Effector memory CD8-positive, alpha-beta T cell (primary cell): ENCODE data around the gene ATRIP.
"Not testable (repeated sequence)": the region's sequence is repeated elsewhere in the genome, so short reads cannot be mapped to it uniquely, and the experiment has no call there.

Source experiments
- ATAC-seq: fragments of 150-1000 bp; cut with Tn5 transposase; replicated peaks from 2 replicates; pipeline ENCODE4 v1.10.0; 2021; ENCODE audit warnings: mild to moderate bottlenecking, moderate library complexity
- DNase-seq, 3 experiments: peaks; one replicate each; pipeline ENCODE4 v3.0.0; 2021
- H3K27ac Mint-ChIP-seq, 2 donors: one replicate each; pipeline ENCODE4 v1.8.0; 2022; ENCODE audit warnings: mild to moderate bottlenecking in 2 of 2, mixed read lengths in 2 of 2, moderate library complexity in 2 of 2
- H3K27me3 Mint-ChIP-seq, 2 donors: one replicate each; pipeline ENCODE4 v1.8.0; 2022; ENCODE audit warnings: mixed read lengths in 2 of 2
- H3K36me3 Mint-ChIP-seq: one replicate; pipeline ENCODE4 v1.8.0; 2022; ENCODE audit warnings: mild to moderate bottlenecking, moderate library complexity, mixed read lengths; ENCODE audit not compliant: insufficient read depth
- H3K4me1 Mint-ChIP-seq, 2 donors: one replicate each; pipeline ENCODE4 v1.8.0; 2022; ENCODE audit warnings: low read depth in 2 of 2, mixed read lengths in 2 of 2
- H3K4me3 Mint-ChIP-seq, 2 donors: one replicate each; pipeline ENCODE4 v1.8.0; 2022; ENCODE audit warnings: mild to moderate bottlenecking in 2 of 2, mixed read lengths in 2 of 2, moderate library complexity in 2 of 2
- H3K9me3 Mint-ChIP-seq, 2 donors: one replicate each; pipeline ENCODE4 v1.8.0; 2022; ENCODE audit warnings: mixed read lengths in 2 of 2
- total RNA-seq, 9 experiments: gene quantifications; one replicate each; lab custom pipeline; 2026; lab: John Stamatoyannopoulos, UW

Gene ATRIP
- 12.1 to 31.5 (median 29.6) reads per million in 9 experiments for total RNA-seq

DNA sequence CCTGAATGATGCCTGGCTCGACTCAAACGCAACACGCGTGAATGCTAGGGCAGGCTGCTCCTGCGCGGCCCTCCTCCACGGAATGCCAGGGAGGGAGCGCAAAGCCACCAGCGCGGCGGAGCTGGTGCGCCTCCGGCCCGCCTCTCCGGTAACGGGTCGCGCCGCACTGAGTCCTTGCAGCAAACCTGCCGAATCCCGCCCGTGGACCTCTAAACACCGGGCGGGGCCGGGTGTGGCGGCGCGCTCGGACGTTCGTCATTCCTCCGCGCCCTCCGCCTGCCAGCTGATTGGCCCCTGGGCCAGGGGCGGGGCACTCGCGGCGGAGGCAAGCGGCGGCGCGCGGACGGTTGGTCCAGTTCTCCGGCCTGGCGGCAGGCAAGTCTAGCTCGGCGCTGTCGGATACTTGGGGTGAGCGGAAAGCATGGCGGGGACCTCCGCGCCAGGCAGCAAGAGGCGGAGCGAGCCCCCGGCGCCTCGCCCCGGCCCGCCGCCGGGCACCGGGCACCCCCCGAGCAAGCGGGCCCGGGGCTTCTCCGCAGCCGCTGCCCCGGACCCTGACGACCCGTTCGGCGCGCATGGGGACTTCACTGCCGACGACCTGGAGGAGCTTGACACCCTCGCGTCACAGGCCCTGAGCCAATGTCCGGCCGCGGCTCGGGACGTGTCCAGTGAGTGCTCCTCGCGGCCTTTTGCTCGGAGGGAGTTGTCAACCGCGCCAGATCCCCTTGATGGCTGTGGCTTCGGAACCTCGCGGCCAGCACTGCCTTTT is at the start of gene ATRIP:
Gene ATRIP (plus strand): TSS at position 313 of the 769 bp plus-strand sequence. CDS start 109 bp downstream, at position 422.
- H3K4me3 Mint-ChIP-seq: peak within 1 kb of the TSS; percentile 86 to 96
- H3K27me3 Mint-ChIP-seq: no peaks in the 10 kb centered on the region
- DNase-seq (peak; percentile 75 to 80 (median 80)), ATAC-seq (peak; percentile 98)
- H3K27ac Mint-ChIP-seq: peak within 1 kb of the TSS; percentile 94 to 98
- peaks cover 24 to 33% of the 10 kb centered on the region in 2 donors for H3K4me1 Mint-ChIP-seq
- peaks cover 47% of the 10 kb centered on the region for H3K36me3 Mint-ChIP-seq
- no peaks in the 10 kb centered on the region for H3K9me3 Mint-ChIP-seq

DNA sequence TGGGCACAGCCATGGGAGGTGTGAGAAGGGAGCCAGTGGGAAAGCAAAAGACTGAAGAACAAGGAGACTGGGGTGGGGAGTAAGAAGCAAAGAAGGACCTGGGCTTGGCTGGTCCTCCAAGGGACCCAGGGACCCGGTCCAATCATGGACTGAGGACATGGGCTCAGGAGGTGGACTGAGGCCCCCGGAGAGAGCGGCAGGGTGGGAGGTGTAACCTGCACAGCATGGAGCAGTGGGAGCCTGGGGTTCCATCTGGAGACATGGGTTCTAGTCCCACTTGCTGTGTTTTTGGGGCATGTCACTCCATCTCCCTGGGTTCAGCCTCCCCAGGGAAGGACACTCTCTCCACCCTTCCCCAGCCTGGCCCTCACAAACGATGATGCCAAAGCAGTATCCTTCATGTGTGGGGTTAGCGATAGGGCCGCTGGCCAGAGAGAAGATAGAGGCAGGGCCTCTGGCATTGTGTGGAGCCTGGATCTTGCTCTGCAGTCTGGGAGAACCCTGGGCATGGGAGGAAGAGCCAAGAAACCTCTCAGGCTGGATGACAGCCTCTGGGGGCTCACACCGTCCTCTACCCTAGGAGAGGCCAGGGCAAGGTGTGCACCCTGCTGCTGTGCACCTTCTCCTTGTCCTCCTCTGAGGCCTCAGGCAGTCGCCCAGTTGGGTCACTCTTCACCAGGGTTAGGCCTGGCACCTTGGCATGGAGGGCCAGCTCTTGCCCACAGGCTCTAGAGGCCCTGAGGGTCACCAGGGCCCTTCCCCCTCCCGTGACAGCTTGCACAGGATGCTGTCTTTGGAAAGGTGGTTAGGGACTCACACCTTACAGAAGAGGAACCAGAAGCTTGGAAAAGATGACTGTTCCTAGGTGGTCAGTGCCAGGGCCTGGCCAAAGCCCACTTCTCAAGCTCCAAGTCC is 48.5 kb upstream of the ATRIP start:
- H3K4me3 Mint-ChIP-seq: no peak overlapping the region
- DNase-seq (no peak), ATAC-seq (no peak)
- H3K9me3 Mint-ChIP-seq: no peaks in the 10 kb centered on the region
- H3K4me1 Mint-ChIP-seq: peaks cover 0 to 2% of the 10 kb centered on the region in 2 donors
- H3K27me3 Mint-ChIP-seq: peaks cover 8 to 51% of the 10 kb centered on the region in 2 donors
- H3K27ac Mint-ChIP-seq: no peak overlapping the region
- peaks cover 3% of the 10 kb centered on the region for H3K36me3 Mint-ChIP-seq

DNA sequence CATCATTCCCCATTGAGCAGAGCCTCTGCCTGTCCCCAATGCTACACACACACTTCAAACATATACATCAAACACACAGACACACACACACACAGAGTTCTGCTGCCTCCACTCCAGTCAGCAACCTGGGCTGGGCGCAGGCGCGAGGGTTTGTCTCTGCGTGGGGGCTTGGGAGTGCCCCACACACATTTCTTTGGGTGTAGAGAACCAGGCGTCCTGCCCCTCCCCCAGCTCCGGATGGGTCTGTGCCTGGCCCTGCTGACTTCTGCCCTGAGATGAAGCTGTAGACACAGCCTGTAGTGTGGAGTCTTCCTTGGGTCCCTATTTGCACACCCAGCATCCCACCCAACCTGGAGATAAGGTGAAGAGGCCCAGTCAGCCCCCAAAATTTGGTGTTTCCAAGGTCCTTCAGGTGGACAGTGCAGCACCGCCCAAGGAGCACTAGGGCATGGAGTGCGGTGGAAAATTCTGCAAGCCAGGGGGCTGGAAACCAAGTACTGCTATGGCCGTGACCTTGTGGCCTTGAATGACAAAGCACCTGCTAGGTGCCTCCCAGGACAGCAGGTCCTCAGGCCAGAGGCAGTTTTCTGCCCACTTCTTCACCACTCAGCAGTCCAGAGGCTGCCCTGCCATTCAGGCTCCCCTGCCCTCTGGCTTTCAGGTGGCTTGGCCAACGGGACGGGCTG is 47.7 kb upstream of the ATRIP start:
- Mint-ChIP-seq H3K36me3 (peaks cover 3% of the 10 kb centered on the region), H3K27ac (no peak overlapping the region), H3K4me1 (peaks cover 0 to 2% of the 10 kb centered on the region in 2 donors), H3K9me3 (no peaks in the 10 kb centered on the region), H3K27me3 (peaks cover 8 to 44% of the 10 kb centered on the region in 2 donors), H3K4me3 (no peak overlapping the region)
- no peak for DNase-seq
- ATAC-seq: no peak

DNA sequence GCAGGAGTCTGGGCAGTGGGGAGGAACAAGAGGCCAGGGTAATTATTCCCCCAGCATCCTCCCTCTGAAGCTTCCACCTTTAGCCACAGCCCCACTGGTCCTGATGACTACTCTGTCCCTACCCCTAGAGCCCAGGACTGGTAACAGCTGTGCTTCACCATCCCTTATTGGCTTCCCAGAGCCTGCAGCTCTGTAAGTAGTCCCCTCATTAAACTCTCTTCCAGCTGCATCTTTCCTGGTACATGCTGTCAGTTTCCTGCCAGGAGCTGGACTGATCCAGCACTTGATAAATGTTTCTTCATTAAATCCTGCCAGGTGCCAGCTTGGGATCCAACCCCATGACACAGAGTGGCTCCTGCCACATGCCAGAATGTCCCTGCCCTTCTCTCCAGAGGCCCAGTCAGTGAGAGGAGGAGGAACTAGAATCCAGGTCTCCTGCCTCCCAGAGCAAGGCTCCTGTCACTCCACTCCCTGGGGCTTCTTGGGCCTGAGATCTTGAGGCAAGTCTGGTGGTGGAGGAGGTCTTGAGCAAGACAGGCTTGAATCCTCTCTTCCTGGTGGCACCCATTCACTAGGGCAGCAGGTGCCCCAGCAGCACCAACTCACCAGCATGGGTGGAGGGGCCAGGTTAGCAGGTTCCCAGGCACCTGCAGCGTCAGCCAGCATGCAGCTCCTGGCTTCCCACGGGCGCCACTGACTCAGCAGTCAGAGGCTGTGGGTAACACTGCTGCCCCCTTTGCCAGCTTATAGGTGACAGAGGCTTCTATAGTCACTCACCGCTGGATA is 47.0 kb upstream of the ATRIP start:
- H3K4me1 Mint-ChIP-seq: peaks cover 0 to 2% of the 10 kb centered on the region in 2 donors
- no peaks in the 10 kb centered on the region for H3K9me3 Mint-ChIP-seq
- ATAC-seq (no peak), DNase-seq (no peak)
- peaks cover 3% of the 10 kb centered on the region for H3K36me3 Mint-ChIP-seq
- H3K27ac Mint-ChIP-seq: no peak overlapping the region
- H3K27me3 Mint-ChIP-seq: peaks cover 6 to 44% of the 10 kb centered on the region in 2 donors
- H3K4me3 Mint-ChIP-seq: no peak overlapping the region

DNA sequence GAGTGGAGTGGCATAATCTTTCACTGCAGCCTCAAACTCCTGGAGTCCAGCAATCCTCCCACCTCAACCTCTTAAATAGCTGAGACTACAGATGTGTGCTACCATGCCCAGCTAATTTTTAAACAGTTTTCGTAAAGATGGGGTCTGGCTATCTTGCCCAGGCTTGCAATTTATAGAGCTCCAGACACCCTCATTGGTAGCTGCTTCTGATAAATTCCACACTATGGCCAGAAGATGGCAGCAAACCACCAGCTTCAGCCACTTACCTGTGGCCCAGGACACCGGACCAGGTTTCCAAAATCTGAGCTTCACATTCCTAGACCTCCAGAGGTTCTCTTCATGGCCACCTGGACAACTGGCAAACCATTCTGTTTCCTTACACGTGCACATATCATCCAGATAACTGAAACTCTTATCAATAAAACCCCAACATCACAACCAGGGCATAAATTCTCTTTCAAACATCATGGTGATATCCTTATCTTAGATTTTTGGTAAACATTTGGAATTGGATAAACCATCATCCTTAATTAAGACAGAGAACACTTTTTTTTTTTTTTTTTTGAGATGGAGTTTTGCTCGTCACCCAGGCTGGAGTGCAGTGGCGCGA is 45.6 kb upstream of the ATRIP start:
- Mint-ChIP-seq H3K4me3 (no peak overlapping the region), H3K9me3 (no peaks in the 10 kb centered on the region), H3K27me3 (peaks cover 0 to 38% of the 10 kb centered on the region in 2 donors), H3K27ac (peak overlapping the region in 1 of 2 donors; percentile 32), H3K36me3 (peaks cover 3% of the 10 kb centered on the region), H3K4me1 (peaks cover 0 to 2% of the 10 kb centered on the region in 2 donors)
- peak; percentile 62 to 64 (median 63) for DNase-seq
- ATAC-seq: peak; percentile 90

DNA sequence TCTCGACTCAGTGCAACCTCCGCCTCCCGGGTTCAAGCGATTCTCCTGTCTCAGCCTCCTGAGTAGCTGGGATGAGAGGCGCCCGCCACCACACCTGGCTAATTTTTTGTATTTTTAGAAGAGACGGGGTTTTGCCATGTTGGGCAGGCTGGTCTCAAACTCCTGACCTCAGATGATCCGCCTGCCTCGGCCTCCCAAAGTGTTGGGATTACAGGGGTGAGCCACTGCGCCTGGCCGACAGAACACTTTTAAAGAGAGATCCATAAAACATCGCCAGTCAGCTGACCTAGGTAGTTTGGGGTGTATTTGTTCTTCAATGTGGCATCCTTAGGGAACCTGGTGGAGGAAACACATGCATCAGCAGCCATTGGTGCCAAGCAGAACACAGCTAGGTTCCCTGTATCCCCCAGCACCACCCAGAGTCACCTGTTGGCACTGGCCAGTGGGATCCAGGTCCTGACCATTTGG is 45.1 kb upstream of the ATRIP start:
- not testable (repeated sequence) for H3K36me3 Mint-ChIP-seq, H3K4me1 Mint-ChIP-seq

DNA sequence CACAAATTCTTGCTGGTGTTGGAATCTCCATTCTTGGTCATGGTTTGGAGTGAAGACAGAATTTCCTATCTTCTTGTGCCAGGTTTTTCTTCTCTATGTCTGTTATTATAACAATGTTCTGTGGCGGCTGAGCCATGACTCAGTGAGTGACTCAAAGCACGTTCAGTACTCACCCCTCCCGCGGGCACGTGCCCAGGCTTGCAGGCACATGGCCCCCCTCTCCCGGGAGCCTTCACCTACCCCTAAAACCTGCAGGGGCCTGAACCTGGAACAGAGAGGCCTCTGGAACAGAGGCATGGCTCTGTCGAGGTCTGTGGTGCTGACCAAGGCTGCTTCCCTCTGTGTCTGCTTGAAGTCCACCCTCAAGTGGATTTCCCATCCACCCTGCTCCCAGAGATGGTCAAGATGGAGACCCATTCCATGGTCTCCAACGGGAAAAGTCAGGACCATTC is 44.2 kb upstream of the ATRIP start:
- DNase-seq (no peak), ATAC-seq (no peak)
- H3K27me3 Mint-ChIP-seq: peaks cover 0 to 30% of the 10 kb centered on the region in 2 donors
- H3K27ac Mint-ChIP-seq: no peak overlapping the region
- no peak overlapping the region for H3K4me3 Mint-ChIP-seq
- no peaks in the 10 kb centered on the region for H3K9me3 Mint-ChIP-seq
- peaks cover 0 to 2% of the 10 kb centered on the region in 2 donors for H3K4me1 Mint-ChIP-seq
- peaks cover 3% of the 10 kb centered on the region for H3K36me3 Mint-ChIP-seq

More for the DNA sequence above, 45.1 kb upstream of the ATRIP start:
- peaks cover 0 to 34% of the 10 kb centered on the region in 2 donors for H3K27me3 Mint-ChIP-seq
- not testable (repeated sequence) for DNase-seq, H3K4me3 Mint-ChIP-seq, ATAC-seq, H3K9me3 Mint-ChIP-seq, H3K27ac Mint-ChIP-seq

DNA sequence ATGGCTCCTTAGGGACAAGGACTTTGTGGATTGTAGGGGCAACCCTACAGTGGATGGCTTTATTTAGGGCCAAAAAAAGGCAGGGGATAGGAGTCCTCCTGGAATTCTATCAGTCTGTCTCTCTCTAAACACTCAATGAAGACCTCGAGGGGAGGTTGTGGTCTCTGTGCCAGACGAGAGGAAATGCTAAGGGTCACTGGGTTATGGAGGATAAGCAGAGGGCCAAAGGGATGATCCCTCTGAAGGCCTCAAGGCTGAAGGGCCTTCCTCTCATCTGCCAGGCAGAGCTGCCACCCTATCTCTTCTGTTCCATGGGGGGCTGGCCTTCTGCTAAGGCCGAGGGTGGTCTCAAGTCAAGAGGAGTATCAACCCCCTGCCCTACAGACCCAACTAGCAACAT is 43.6 kb upstream of the ATRIP start:
- Mint-ChIP-seq H3K27me3 (peaks cover 0 to 24% of the 10 kb centered on the region in 2 donors), H3K4me3 (no peak overlapping the region), H3K4me1 (peaks cover 0 to 2% of the 10 kb centered on the region in 2 donors), H3K27ac (no peak overlapping the region), H3K36me3 (peaks cover 3% of the 10 kb centered on the region), H3K9me3 (no peaks in the 10 kb centered on the region)
- DNase-seq (no peak), ATAC-seq (no peak)

DNA sequence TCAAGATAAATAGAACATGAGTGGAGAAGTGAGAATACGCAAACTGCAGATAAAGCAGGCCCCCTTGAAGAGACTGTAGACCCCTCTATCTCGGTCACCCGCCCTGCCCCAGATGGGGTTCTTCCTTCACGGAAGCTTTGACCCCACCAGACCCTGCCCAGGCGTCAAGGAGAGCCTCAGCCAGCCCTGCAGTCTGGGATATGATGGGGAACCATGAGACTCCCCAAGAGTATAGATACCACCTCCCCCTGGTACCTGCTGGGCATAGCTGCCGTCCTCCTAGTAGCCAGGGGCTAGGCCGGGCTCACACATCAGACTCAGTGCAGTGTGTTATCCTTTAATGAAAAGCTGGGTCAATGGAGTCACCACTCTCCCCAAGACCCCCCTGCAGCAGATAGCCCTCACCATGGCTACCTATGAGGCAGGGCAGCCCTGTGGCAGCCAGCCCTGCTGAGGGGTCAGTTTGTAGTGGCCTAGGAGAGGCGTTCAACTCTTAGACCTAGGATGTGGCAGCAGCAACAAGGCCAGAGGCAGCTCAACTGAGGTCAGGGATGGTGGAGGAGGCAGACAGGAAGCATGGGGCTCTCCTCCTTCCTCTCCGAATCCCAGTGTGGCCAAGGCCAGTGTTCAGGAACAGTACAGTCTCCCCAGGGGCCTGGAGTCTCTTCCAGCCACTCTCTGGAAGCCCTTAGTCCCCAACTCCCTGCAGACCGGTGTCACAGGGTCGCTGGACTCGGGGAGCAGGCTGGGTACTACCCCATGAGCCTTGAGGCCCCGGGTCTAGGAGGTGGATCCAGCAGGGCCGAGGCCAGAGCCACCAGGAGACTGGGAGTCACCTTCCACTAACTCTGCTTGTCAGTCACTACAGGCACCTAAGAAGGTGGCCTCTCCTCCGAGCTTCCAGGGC is 42.8 kb upstream of the ATRIP start:
- DNase-seq: no peak
- Mint-ChIP-seq H3K27ac (peak overlapping the region in 1 of 2 donors; percentile 51), H3K36me3 (peaks cover 3% of the 10 kb centered on the region), H3K4me1 (peaks cover 0 to 2% of the 10 kb centered on the region in 2 donors), H3K27me3 (peaks cover 0 to 21% of the 10 kb centered on the region in 2 donors), H3K4me3 (no peak overlapping the region), H3K9me3 (no peaks in the 10 kb centered on the region)
- no peak for ATAC-seq

DNA sequence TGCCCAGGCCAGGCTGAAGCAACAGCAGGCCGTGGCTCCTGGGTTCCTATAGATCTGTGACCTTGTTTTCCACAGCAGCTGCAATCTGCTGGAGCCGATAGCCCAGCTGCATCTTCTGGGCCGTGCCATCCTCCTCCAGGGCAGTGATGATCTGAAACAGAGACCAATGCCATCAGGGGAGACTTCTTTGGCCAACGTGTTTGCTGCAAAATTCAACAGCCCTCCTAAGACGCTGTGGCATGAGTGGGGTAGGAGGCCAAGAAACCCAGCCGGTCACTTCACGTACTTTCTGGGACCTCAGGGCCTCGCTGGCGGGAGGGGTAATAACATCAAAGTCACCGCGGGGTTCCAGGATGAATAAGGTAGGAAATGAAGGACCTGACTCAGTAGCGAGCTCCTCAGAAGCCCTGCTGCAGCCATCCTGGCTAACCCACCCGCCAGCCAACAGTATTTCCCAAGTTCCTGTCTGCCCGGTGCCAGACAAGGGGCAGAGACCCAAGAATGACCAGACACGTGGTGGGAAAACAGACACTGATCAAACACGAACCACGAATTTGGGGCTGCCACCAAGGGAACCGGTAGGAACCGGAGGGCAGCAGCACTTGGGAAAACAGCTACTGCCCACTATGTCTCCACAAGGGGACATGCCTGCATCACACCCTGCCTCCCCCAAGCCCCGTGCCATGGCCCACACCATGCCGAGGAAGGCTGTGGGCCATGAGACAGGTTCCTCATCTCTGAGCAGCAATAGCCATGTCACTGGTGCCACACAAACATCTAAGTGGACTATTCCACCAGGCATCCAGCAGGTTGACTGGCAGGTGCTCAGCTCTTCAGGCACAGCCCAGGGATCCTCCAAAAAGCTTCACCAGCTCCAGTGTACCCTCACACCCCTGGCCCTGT is 41.8 kb upstream of the ATRIP start:
- Mint-ChIP-seq H3K27me3 (peaks cover 0 to 12% of the 10 kb centered on the region in 2 donors), H3K4me3 (no peak overlapping the region), H3K4me1 (peaks cover 0 to 2% of the 10 kb centered on the region in 2 donors), H3K27ac (peak overlapping the region in 1 of 2 donors; percentile 51), H3K36me3 (peaks cover under 1% of the 10 kb centered on the region), H3K9me3 (no peaks in the 10 kb centered on the region)
- DNase-seq (no peak), ATAC-seq (no peak)
